ENCODE data around the gene WDR26. TPM values are rescaled to one million over a fixed set of nuclear protein-coding genes. Genes with fewer than 3 reads are reported as not detected.
"Not testable (repeated sequence)": the region's sequence is repeated elsewhere in the genome, so short reads cannot be mapped to it uniquely, and the experiment has no call there.

Gene WDR26
- polyA plus RNA-seq, 1 donor = 121 TPM

- DNase-seq = not testable (repeated sequence)
These were observed 84.9 kb downstream of the WDR26 start for GRCh38 chr1:224349716-224350115.

- no peak for DNase-seq
These were observed 86.5 kb downstream of the WDR26 start for GRCh38 chr1:224348137-224348536.

- DNase-seq = no peak
These were observed 90.9 kb downstream of the WDR26 start for GRCh38 chr1:224343679-224344078.

- not testable (repeated sequence) for DNase-seq
These were observed 93.9 kb downstream of the WDR26 start for GRCh38 chr1:224340453-224341384.

GRCh38 chr1:224339442-224340033, 95.1 kb downstream of the WDR26 start:
- no peak for DNase-seq

GRCh38 chr1:224338150-224338838, 96.3 kb downstream of the WDR26 start:
- DNase-seq = no peak

Other genes with a start within 250 kb of the WDR26 start
- 45.2 TPM for gene NVL, start 104.6 kb downstream of the WDR26 start, polyA plus RNA-seq (ENCODE audit: insufficient read length)
- 53.1 TPM for gene CNIH4, start 77.9 kb downstream of the WDR26 start, polyA plus RNA-seq (ENCODE audit: insufficient read length)
- 10.5 TPM for gene CNIH3, start 181.5 kb upstream of the WDR26 start, polyA plus RNA-seq (ENCODE audit: insufficient read length)

Measured in left kidney (tissue), 2 donors.